Left lobe of liver (tissue), 2 donors: Measurements from ENCODE around the gene LRRC40. TPM values are rescaled to one million over a fixed set of nuclear protein-coding genes. Genes with fewer than 3 reads are reported as not detected.
"Not testable (repeated sequence)": the region's sequence is repeated elsewhere in the genome, so short reads cannot be mapped to it uniquely, and the experiment has no call there.

Experiments
- ATAC-seq: fragments of 200-7000 bp; cut with Tn5 transposase; one replicate; pipeline ENCODE4 v1.9.1; 2020; ENCODE audit warnings: mild to moderate bottlenecking, moderate library complexity
- DNase-seq: peaks from one replicate; pipeline ENCODE4 v3.0.0-alpha.2; 2020; ENCODE audit warnings: low spot score
- total RNA-seq: library from RNA; stranded (reverse); gene quantifications from one replicate; pipeline ENCODE4 v1.2.1, GENCODE V29; 2021
- donor health status: DM: no; HTN: no; CAD: no; lungs with moderate emphysema.
- donor health status: DM: no; HTN: yes; CAD: no.

Gene LRRC40
- total RNA-seq, 1 donor from 2014 or later, result 8.3 TPM

GRCh38 chr1:70204139-70204538 lies 1.2 kb downstream of the LRRC40 start:
- DNase-seq (no peak), ATAC-seq (no peak)

GRCh38 chr1:70202173-70202758 lies 3.1 kb downstream of the LRRC40 start:
- DNase-seq (no peak), ATAC-seq (no peak)

DNA sequence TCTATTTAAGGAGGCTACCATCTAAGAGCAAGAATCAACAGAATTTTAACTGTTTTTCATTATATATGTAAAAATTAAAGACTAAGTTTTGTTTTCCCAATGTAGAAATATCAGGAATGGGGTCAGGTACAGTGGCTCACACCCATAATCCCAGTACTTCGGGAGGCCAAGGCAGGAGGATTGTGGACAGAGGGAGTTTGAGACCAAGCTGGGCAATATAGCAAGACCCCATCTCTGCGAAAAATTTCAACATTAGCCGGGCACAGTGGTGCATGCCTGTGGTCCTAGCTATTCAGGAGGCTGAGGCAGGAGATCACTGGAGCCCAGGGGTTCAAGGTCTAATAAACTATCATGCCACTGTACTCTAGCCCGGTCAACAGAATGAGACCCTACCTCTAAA lies 5.3 kb downstream of the LRRC40 start:
- no peak for ATAC-seq

DNA sequence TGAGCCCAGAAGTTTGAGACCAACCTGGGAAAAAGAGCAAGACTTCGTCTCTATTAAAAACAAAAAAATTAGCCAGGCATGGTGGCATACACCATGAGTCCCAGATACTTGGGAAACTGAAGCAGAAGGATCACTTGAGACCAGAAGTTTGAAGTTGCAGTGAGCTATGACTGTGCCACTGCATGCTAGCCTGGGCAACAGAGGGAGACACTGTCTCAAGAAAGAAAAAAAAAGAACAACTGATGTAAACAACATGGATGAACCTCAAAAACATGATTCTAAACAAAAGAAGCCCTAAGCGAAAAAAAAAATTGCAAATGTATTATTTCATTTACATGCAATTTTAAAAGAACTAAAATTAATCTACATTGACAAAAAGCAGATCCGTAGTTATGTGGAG lies 9.0 kb downstream of the LRRC40 start:
- DNase-seq (no peak), ATAC-seq (no peak)

More for the DNA sequence above, 5.3 kb downstream of the LRRC40 start:
- DNase-seq, result no peak

DNA sequence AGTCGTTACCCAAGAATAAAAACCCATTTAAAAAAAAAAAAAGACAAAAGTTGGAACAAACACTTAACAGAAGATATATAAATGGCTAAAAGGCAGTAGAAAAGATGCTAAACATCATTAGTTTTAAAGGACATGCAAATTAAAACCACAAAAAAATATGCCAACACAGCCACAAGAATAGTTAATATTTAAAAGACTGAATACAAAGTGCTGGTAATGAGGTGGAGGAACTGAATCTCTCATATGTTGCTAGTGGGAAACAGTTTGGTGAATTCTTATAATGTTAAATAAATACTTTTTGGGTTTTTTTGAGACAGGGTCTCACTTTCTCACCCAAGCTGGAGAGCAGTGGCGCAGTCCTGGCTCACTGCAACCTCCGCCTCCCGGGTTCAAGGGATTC lies 10.0 kb downstream of the LRRC40 start:
- DNase-seq (no peak), ATAC-seq (no peak)

GRCh38 chr1:70194601-70195000 lies 10.8 kb downstream of the LRRC40 start:
- no peak for ATAC-seq

GRCh38 chr1:70192446-70192845 lies 12.9 kb downstream of the LRRC40 start:
- ATAC-seq, result not testable (repeated sequence)

More at GRCh38 chr1:70194601-70195000, 10.8 kb downstream of the LRRC40 start:
- DNase-seq, result no peak

DNA sequence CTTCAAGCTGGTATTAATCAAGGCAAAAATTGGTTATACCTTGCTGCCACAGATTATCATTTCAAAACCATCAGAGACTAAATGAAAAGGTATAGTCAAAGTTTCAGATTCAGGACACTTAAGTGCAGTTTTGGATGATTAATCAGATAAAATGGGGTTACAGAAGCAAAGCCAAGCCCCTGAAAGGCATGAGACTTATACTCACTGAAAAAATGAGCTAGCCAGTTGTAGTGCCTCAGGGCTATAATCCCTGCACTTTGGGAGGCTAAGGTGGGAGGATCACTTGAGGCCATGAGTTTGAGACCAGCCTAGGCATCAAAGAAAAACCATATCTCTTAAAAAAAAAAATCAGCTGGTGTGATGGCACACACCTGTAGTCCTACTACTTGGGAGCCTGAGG lies 15.2 kb downstream of the LRRC40 start:
- DNase-seq (no peak), ATAC-seq (no peak)

More at GRCh38 chr1:70192446-70192845, 12.9 kb downstream of the LRRC40 start:
- DNase-seq, result not testable (repeated sequence)

GRCh38 chr1:70188522-70188921 lies 16.9 kb downstream of the LRRC40 start:
- DNase-seq (no peak), ATAC-seq (no peak)

- DNase-seq, ATAC-seq: not testable (repeated sequence)
These were observed 20.2 kb downstream of the LRRC40 start for GRCh38 chr1:70185181-70185580.

DNA sequence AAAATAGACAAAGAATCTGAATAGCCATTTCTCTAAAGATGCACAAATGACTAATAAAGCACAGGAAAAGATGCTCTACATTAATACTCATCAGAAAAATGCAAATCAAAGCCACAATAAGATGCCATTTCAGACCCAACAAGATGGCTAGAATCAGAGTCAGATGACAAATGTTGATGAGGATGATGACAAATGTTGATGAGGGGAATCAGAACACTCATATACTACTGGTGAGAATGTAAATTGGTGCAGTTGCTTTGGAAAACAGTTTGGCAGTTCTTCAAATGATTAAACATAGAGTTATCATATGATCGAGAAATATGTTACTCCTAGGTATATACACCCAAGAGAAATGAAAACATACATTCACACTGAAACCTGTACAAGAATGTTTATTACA lies 33.9 kb downstream of the LRRC40 start:
- no peak for DNase-seq
- no peak for ATAC-seq

- ATAC-seq (no peak), DNase-seq (no peak)
These were observed 36.1 kb downstream of the LRRC40 start for GRCh38 chr1:70169018-70169839.

DNA sequence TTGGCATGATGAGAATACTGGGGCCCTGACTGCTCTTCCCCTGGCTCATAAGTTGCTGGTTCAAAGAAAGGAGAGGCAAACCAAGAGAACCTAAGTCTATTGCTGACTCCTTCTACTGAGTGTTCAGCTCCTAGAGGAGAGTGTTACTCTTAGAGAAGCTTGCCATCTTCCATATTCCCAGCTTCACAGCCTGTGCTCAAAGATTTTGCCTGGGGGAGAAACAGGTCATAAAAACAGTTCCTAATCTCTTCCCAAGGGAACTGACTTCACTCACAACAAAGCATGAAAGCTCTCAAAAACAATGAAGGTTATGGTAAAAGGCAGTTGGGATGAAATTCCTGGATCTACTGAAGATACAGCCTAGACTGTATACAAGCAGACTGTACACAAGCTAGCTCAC lies 37.1 kb downstream of the LRRC40 start:
- DNase-seq (no peak), ATAC-seq (no peak)

- DNase-seq (no peak), ATAC-seq (no peak)
These were observed 41.0 kb downstream of the LRRC40 start for GRCh38 chr1:70164350-70164749.

GRCh38 chr1:70156529-70157120 lies 48.8 kb downstream of the LRRC40 start:
- ATAC-seq, result no peak
- DNase-seq, result no peak

DNA sequence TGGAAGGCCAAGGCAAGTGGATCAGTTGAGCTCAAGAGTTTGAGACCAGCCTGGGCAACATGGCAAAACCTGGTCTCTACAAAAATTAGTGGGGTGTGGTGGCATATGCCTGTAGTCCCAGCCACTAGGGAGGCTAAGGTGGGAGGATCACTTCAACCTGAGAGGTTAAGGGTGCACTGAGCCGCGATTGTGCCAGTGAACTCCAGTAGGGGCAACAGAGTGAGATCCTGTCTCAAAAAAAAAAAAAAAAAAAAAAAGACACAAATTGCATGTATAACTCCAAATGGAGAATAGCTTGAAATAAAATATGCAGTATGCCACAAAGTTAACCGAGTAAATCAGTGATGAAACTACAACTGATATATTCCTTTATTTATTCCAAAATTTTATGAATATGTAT lies 51.6 kb downstream of the LRRC40 start:
- ATAC-seq (no peak), DNase-seq (no peak)

DNA sequence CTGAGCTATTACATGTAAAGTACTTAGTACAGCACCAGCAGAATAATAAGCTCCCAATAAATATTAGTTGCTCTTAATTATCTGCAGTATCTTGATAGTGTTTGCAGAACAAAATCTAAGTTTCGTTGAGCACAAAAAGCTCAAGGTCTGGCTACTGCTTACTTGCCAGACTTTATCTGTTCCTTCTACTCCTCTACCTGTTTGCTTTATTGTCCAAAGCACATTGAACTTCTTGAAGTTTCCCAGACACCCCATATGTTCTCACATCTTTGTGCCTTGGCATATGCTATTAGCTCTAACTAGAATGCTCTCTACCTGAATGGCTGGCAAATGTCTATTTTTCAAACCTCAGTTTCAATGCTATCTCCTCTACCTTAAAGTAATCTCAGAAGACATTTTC lies 54.9 kb downstream of the LRRC40 start:
- ATAC-seq (no peak), DNase-seq (no peak)

DNA sequence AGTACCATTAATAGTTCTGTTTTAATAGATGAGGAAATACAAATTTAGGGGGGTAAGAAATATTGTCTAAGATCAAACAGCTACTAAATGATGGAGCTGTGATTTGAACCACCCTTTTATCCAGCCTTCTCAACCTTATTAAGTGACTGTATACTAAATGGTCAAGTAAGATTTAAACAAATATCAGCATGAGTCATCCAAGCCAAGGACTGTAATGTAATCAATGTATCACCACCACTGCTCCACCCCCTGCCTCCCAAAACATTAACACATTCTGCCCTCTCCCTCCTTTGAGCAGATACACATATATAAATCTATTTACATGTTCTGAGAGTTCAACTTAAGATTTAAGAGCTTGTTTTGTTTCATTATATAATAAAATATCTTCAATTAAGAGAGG lies 58.9 kb downstream of the LRRC40 start:
- no peak for ATAC-seq
- no peak for DNase-seq

DNA sequence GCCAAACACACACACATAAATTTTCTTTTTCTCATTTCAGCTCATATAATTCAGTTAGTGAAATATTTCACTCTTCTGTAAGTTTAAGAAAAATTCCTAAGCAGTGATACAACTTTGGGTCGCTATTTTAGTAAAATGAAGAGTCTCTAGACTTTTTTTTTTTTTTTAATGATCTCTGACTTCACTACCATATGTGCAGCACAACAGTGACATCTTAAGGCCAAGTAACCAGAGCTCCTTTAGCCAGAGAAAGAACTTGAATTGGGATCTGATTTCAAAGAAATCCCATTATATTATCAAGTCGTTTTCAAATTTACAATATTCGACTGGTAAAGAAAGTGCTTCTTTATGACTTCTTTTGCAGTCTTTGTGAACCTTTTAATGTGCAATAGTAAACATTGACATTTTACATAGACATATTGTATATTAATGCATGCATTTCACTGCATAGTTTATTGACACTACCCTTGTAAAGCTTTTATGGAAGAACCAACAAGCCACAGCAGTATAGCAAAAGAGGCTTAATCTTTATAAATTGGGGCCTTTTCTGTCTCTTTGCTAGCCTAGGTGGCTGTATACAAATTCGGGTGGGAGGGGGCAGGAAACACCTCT lies 62.2 kb downstream of the LRRC40 start:
- ATAC-seq (no peak), DNase-seq (no peak)

DNA sequence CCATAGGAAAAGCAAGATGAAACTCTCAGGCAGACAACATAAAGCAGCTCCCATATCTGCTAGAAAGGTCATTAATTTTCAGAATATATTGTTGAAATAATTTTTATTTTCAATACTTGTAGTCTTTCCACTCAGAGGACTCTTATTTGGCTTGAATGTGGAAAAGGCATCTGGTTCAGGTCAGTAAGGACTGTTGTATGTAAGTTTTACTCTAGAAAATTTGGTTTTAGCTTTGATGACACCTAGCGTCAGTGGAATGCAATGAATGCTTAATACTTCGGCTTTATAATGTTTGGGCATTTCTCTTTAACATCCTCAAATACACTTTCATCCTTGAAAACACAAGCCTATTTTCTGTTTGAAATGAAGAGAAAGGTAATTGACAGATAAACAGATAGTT lies 63.3 kb downstream of the LRRC40 start:
- ATAC-seq (peak; percentile 28), DNase-seq (no peak)

DNA sequence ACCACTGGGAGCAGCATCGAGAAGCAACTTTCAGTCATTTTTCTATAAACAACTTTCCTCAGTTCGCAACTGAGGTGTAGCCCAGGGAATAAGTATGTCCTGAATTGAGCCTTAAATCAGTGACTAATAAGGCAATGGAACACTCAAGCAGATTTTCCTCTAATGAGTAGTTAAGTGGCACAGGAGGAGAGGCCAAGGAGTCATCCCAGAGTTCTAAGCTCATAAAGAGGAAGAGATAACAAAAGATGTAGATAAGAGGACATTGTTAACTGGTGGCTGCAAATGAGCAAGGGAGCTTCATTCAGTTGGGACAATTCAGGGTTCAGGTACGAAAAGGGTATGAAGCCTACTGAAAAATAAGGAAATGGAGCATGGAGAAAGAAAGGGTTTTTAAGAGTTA lies 64.5 kb downstream of the LRRC40 start:
- ATAC-seq (no peak), DNase-seq (no peak)

- no peak for ATAC-seq
- DNase-seq, result no peak
These were observed 65.0 kb downstream of the LRRC40 start for GRCh38 chr1:70140343-70140742.
